ENCODE data around the gene RALGAPA2. TPM values are rescaled to one million over a fixed set of nuclear protein-coding genes. Genes with fewer than 3 reads are reported as not detected.

RALGAPA2 gene
- total RNA-seq, 1 experiment from 2014 or later, result 18.2 TPM

DNA sequence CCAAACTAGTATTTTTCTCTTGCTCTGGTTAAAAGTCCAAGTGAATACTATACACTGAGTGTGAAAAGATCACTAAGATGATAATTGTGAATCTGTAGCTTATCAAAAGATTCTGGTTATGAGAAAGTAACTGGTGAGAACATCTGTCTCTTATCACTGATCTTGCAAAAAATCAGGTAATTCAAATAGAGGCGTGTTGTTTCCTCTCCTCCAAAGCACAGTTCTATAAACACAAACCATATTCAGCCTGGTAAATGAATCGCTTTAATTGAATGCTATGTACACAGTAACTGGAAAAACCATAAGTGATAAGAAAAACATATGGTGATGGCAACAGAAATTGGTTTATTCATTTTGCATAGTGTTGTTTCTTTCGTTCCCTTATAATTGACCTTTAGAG lies 161.0 kb downstream of the RALGAPA2 start:
- Mint-ChIP-seq H3K27me3 (ENCODE audit: low read depth) (no peaks in the 10 kb centered on the region), H3K4me3 (no peak overlapping the region), H3K4me1 (no peaks in the 10 kb centered on the region), H3K27ac (no peak overlapping the region), H3K9me3 (peaks cover 21% of the 10 kb centered on the region), H3K36me3 (peaks cover 20% of the 10 kb centered on the region)
- ATAC-seq (no peak), DNase-seq (ENCODE audit: low spot score) (no peak)
- POLR2A ChIA-PET, result no interaction called here
- CTCF ChIA-PET, result no interaction called here
- TF ChIP-seq CDX4 (CRISPR knock-in tag; IDR thresholded peaks at IDR 0.05; ENCODE audit: borderline replicate concordance), result no peak
- TF ChIP-seq CREM (CRISPR knock-in tag; IDR thresholded peaks at IDR 0.05), result no peak
- no peak for TF ChIP-seq ATF2 (CRISPR knock-in tag; IDR thresholded peaks at IDR 0.05; ENCODE audit: borderline replicate concordance, low read depth)
- no peak for TF ChIP-seq RELA (CRISPR knock-in tag; IDR thresholded peaks at IDR 0.05; ENCODE audit: borderline replicate concordance)
- TF ChIP-seq FOXP1 (CRISPR knock-in tag; IDR thresholded peaks at IDR 0.05; ENCODE audit: borderline replicate concordance), result no peak

DNA sequence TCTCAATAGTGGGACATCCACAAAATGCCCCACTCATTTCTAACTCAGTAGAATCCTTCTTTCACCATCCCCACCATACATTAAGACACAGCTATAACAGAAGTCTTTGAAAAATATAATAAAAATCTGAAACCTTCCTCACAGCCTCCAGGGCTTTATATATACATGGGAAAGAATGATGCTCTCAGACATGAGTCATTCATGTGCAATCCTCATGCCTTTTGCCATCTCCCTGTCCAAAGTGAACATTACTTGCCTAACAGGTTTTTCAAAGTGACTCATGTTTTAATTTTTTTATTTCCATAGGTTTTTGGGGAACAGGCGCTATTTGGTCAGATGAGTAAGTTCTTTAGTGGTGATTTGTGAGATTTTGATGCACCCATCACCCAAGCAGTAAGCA lies 162.7 kb downstream of the RALGAPA2 start:
- TF ChIP-seq STAT6 (CRISPR knock-in tag; conservative IDR thresholded peaks at IDR 0.05; ENCODE audit: low read depth), result no peak
- TF ChIP-seq, protein P1, sequence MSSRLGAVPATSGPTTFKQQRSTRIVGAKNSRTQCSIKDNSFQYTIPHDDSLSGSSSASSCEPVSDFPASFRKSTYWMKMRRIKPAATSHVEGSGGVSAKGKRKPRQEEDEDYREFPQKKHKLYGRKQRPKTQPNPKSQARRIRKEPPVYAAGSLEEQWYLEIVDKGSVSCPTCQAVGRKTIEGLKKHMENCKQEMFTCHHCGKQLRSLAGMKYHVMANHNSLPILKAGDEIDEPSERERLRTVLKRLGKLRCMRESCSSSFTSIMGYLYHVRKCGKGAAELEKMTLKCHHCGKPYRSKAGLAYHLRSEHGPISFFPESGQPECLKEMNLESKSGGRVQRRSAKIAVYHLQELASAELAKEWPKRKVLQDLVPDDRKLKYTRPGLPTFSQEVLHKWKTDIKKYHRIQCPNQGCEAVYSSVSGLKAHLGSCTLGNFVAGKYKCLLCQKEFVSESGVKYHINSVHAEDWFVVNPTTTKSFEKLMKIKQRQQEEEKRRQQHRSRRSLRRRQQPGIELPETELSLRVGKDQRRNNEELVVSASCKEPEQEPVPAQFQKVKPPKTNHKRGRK (CRISPR knock-in tag; IDR thresholded peaks at IDR 0.05; ENCODE audit: borderline replicate concordance), result no peak
- TF ChIP-seq PREB (CRISPR knock-in tag; IDR thresholded peaks at IDR 0.05; ENCODE audit: borderline replicate concordance), result no peak
- no peak for TF ChIP-seq CBFB (CRISPR knock-in tag; IDR thresholded peaks at IDR 0.05; ENCODE audit: low read depth)
- TF ChIP-seq, protein P2, sequence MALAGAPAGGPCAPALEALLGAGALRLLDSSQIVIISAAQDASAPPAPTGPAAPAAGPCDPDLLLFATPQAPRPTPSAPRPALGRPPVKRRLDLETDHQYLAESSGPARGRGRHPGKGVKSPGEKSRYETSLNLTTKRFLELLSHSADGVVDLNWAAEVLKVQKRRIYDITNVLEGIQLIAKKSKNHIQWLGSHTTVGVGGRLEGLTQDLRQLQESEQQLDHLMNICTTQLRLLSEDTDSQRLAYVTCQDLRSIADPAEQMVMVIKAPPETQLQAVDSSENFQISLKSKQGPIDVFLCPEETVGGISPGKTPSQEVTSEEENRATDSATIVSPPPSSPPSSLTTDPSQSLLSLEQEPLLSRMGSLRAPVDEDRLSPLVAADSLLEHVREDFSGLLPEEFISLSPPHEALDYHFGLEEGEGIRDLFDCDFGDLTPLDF (CRISPR knock-in tag; IDR thresholded peaks at IDR 0.05), result no peak
- no peak for TF ChIP-seq TCF7 (CRISPR knock-in tag; IDR thresholded peaks at IDR 0.05; ENCODE audit: low read depth)
- TF ChIP-seq ZBTB43 (CRISPR knock-in tag; IDR thresholded peaks at IDR 0.05), result no peak
- TF ChIP-seq ZNF263 (CRISPR knock-in tag; IDR thresholded peaks at IDR 0.05; ENCODE audit: low read depth), result no peak
- no peak for TF ChIP-seq TEAD1 (CRISPR knock-in tag; IDR thresholded peaks at IDR 0.05)
- TF ChIP-seq KAT7 (CRISPR knock-in tag; IDR thresholded peaks at IDR 0.05; ENCODE audit: borderline replicate concordance), result no peak
- TF ChIP-seq TP53 (CRISPR knock-in tag; IDR thresholded peaks at IDR 0.05), result no peak
- H3K4me3 Mint-ChIP-seq, result no peak overlapping the region
- H3K27ac Mint-ChIP-seq, result no peak overlapping the region
- no peaks in the 10 kb centered on the region for H3K27me3 Mint-ChIP-seq (ENCODE audit: low read depth)
- ChIA-PET POLR2A (no interaction called here), CTCF (no interaction called here)
- H3K36me3 Mint-ChIP-seq, result peaks cover 7% of the 10 kb centered on the region
- peaks cover 4% of the 10 kb centered on the region for H3K9me3 Mint-ChIP-seq
- no peak for DNase-seq (ENCODE audit: low spot score)
- no peaks in the 10 kb centered on the region for H3K4me1 Mint-ChIP-seq
- no peak for ATAC-seq
